ENCODE results near the gene AUTS2. TPM values are rescaled to one million over a fixed set of nuclear protein-coding genes. Genes with fewer than 3 reads are reported as not detected.

The AUTS2 gene
- total and polyA plus RNA-seq, 2 experiments from 2014 or later, result 32.0 to 91.0 TPM

DNA sequence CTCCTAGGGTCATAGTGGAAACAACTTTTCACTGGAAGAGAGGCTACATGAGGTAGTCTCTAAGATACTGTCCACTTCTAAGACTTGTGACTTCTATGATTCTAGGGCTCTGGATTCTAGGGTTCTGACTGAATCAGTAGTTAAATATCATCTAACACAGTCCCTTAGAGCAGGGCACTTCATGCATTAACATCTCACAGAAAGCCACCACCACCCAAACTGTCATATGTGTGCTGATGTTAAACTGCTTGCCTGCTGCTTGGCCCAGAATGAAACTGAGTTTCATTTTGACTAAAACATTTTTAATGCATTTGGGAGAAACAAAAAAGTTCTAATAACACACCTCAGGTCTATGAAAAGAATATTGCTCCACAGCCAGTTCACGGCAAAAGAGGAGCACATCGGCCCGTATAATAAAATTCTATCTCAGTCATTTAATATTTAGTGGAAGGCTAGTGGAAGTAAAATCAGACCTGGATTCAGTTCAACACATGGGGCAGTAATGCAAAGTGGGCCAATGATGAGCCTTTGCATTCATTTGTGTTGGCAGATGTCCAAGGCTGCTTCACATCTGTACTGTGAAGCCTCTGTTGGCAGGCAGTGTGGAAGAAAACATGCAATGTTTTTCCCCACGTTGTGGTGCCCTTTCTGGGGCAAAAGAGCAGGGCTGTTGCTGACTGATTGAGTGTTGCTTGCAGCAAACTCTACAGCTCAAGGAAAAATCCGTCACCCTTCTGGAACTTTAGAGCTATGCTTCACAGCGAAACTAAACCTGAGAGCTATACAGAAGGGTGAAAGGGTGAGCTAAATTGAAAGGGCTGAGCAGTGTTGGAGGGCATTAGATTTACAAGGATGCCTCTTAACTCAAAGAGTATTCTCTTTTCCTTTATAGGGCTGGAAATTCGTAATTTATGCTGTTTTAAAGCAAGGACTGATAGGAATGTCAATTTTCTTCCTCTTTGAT lies 33.5 kb upstream of the AUTS2 start:
- no peak overlapping the region for H3K4me2 ChIP-seq
- DNase-seq (ENCODE audit: low spot score) (no peak), ATAC-seq (no peak)
- no peaks in the 10 kb centered on the region for H3K9me3 Mint-ChIP-seq
- peaks cover 8% of the 10 kb centered on the region for H3K4me1 Mint-ChIP-seq
- no peak overlapping the region for H3K27ac Mint-ChIP-seq
- no peak overlapping the region for H3K27ac ChIP-seq (ENCODE audit: low read depth)
- H3K79me2 ChIP-seq (replicated peaks; ENCODE audit: insufficient read depth), result no peaks in the 10 kb centered on the region
- no peak overlapping the region for H3K4me3 ChIP-seq
- no peaks in the 10 kb centered on the region for H3K9me2 ChIP-seq (ENCODE audit: insufficient read depth)
- H3K27me3 ChIP-seq (ENCODE audit: insufficient read depth), result no peaks in the 10 kb centered on the region
- no peaks in the 10 kb centered on the region for H3F3A ChIP-seq (replicated peaks; ENCODE audit: low read depth)
- no peaks in the 10 kb centered on the region for H3K4me1 ChIP-seq (ENCODE audit: insufficient read depth)
- TF ChIP-seq EZH2 (IDR thresholded peaks at IDR 0.05; ENCODE audit: low read depth, unreplicated experiment) (no peak), EZH2phosphoT487 (IDR thresholded peaks at IDR 0.05; ENCODE audit: unreplicated experiment) (no peak), ZNF331 (CRISPR knock-in tag; IDR thresholded peaks at IDR 0.05; ENCODE audit: low read depth) (no peak), POLR2AphosphoS5 (IDR thresholded peaks at IDR 0.05; ENCODE audit: low read depth) (no peak), CREB1 (CRISPR knock-in tag; IDR thresholded peaks at IDR 0.05; ENCODE audit: low read depth) (no peak), STAT1 (IDR thresholded peaks at IDR 0.05; ENCODE audit: unreplicated experiment) (no peak)
- TF ChIP-seq, protein P1, sequence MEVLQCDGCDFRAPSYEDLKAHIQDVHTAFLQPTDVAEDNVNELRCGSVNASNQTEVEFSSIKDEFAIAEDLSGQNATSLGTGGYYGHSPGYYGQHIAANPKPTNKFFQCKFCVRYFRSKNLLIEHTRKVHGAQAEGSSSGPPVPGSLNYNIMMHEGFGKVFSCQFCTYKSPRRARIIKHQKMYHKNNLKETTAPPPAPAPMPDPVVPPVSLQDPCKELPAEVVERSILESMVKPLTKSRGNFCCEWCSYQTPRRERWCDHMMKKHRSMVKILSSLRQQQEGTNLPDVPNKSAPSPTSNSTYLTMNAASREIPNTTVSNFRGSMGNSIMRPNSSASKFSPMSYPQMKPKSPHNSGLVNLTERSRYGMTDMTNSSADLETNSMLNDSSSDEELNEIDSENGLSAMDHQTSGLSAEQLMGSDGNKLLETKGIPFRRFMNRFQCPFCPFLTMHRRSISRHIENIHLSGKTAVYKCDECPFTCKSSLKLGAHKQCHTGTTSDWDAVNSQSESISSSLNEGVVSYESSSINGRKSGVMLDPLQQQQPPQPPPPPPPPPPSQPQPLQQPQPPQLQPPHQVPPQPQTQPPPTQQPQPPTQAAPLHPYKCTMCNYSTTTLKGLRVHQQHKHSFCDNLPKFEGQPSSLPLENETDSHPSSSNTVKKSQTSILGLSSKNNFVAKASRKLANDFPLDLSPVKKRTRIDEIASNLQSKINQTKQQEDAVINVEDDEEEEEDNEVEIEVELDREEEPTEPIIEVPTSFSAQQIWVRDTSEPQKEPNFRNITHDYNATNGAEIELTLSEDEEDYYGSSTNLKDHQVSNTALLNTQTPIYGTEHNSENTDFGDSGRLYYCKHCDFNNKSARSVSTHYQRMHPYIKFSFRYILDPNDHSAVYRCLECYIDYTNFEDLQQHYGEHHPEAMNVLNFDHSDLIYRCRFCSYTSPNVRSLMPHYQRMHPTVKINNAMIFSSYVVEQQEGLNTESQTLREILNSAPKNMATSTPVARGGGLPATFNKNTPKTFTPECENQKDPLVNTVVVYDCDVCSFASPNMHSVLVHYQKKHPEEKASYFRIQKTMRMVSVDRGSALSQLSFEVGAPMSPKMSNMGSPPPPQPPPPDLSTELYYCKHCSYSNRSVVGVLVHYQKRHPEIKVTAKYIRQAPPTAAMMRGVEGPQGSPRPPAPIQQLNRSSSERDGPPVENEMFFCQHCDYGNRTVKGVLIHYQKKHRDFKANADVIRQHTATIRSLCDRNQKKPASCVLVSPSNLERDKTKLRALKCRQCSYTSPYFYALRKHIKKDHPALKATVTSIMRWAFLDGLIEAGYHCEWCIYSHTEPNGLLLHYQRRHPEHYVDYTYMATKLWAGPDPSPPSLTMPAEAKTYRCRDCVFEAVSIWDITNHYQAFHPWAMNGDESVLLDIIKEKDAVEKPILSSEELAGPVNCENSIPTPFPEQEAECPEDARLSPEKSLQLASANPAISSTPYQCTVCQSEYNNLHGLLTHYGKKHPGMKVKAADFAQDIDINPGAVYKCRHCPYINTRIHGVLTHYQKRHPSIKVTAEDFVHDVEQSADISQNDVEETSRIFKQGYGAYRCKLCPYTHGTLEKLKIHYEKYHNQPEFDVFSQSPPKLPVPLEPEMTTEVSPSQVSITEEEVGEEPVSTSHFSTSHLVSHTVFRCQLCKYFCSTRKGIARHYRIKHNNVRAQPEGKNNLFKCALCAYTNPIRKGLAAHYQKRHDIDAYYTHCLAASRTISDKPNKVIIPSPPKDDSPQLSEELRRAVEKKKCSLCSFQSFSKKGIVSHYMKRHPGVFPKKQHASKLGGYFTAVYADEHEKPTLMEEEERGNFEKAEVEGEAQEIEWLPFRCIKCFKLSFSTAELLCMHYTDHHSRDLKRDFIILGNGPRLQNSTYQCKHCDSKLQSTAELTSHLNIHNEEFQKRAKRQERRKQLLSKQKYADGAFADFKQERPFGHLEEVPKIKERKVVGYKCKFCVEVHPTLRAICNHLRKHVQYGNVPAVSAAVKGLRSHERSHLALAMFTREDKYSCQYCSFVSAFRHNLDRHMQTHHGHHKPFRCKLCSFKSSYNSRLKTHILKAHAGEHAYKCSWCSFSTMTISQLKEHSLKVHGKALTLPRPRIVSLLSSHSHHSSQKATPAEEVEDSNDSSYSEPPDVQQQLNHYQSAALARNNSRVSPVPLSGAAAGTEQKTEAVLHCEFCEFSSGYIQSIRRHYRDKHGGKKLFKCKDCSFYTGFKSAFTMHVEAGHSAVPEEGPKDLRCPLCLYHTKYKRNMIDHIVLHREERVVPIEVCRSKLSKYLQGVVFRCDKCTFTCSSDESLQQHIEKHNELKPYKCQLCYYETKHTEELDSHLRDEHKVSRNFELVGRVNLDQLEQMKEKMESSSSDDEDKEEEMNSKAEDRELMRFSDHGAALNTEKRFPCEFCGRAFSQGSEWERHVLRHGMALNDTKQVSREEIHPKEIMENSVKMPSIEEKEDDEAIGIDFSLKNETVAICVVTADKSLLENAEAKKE (CRISPR knock-in tag; IDR thresholded peaks at IDR 0.05), result no peak
- TF ChIP-seq, protein P2, sequence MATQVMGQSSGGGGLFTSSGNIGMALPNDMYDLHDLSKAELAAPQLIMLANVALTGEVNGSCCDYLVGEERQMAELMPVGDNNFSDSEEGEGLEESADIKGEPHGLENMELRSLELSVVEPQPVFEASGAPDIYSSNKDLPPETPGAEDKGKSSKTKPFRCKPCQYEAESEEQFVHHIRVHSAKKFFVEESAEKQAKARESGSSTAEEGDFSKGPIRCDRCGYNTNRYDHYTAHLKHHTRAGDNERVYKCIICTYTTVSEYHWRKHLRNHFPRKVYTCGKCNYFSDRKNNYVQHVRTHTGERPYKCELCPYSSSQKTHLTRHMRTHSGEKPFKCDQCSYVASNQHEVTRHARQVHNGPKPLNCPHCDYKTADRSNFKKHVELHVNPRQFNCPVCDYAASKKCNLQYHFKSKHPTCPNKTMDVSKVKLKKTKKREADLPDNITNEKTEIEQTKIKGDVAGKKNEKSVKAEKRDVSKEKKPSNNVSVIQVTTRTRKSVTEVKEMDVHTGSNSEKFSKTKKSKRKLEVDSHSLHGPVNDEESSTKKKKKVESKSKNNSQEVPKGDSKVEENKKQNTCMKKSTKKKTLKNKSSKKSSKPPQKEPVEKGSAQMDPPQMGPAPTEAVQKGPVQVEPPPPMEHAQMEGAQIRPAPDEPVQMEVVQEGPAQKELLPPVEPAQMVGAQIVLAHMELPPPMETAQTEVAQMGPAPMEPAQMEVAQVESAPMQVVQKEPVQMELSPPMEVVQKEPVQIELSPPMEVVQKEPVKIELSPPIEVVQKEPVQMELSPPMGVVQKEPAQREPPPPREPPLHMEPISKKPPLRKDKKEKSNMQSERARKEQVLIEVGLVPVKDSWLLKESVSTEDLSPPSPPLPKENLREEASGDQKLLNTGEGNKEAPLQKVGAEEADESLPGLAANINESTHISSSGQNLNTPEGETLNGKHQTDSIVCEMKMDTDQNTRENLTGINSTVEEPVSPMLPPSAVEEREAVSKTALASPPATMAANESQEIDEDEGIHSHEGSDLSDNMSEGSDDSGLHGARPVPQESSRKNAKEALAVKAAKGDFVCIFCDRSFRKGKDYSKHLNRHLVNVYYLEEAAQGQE (IDR thresholded peaks at IDR 0.05; ENCODE audit: unreplicated experiment), result no peak
- TF ChIP-seq, protein P3, sequence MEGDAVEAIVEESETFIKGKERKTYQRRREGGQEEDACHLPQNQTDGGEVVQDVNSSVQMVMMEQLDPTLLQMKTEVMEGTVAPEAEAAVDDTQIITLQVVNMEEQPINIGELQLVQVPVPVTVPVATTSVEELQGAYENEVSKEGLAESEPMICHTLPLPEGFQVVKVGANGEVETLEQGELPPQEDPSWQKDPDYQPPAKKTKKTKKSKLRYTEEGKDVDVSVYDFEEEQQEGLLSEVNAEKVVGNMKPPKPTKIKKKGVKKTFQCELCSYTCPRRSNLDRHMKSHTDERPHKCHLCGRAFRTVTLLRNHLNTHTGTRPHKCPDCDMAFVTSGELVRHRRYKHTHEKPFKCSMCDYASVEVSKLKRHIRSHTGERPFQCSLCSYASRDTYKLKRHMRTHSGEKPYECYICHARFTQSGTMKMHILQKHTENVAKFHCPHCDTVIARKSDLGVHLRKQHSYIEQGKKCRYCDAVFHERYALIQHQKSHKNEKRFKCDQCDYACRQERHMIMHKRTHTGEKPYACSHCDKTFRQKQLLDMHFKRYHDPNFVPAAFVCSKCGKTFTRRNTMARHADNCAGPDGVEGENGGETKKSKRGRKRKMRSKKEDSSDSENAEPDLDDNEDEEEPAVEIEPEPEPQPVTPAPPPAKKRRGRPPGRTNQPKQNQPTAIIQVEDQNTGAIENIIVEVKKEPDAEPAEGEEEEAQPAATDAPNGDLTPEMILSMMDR (conservative IDR thresholded peaks at IDR 0.05; ENCODE audit: low read depth in 2 of 2), result no peak
- TF ChIP-seq, protein P4, sequence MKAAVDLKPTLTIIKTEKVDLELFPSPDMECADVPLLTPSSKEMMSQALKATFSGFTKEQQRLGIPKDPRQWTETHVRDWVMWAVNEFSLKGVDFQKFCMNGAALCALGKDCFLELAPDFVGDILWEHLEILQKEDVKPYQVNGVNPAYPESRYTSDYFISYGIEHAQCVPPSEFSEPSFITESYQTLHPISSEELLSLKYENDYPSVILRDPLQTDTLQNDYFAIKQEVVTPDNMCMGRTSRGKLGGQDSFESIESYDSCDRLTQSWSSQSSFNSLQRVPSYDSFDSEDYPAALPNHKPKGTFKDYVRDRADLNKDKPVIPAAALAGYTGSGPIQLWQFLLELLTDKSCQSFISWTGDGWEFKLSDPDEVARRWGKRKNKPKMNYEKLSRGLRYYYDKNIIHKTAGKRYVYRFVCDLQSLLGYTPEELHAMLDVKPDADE (IDR thresholded peaks at IDR 0.05), result no peak
- no peaks in the 10 kb centered on the region for H4K20me1 ChIP-seq (replicated peaks; ENCODE audit: insufficient read depth)
- H3K27me3 Mint-ChIP-seq (ENCODE audit: insufficient read depth, low read depth, poor library complexity), result peaks cover 1% of the 10 kb centered on the region
- H3K4me3 Mint-ChIP-seq, result no peak overlapping the region
- no peak overlapping the region for H2AFZ ChIP-seq
- H3K36me3 ChIP-seq (ENCODE audit: insufficient read depth), result no peaks in the 10 kb centered on the region
- H3K36me3 Mint-ChIP-seq (ENCODE audit: low read depth), result no peaks in the 10 kb centered on the region

All from GM23338 (cell line).